GM19351 (cell line): ENCODE data around the gene PRCC.

Source experiments
- ATAC-seq: cut with Tn5 transposase; IDR thresholded peaks from one replicate; pipeline ENCODE4 v1.9.1; 2021; ENCODE audit warnings: mild to moderate bottlenecking, moderate library complexity; ENCODE audit not compliant: unreplicated experiment

Gene PRCC

GRCh38 chr1:156743367-156744302 lies 23.7 kb upstream of the PRCC start:
- ATAC-seq, result no peak

GRCh38 chr1:156744344-156744743 lies 23.0 kb upstream of the PRCC start:
- no peak for ATAC-seq

GRCh38 chr1:156744786-156745419 lies 22.4 kb upstream of the PRCC start:
- no peak for ATAC-seq

GRCh38 chr1:156745881-156746280 lies 21.5 kb upstream of the PRCC start:
- ATAC-seq, result no peak

- ATAC-seq, result no peak
These were observed 21.0 kb upstream of the PRCC start for GRCh38 chr1:156746406-156746727.

GRCh38 chr1:156746728-156747631 lies 20.4 kb upstream of the PRCC start:
- no peak for ATAC-seq

GRCh38 chr1:156747742-156748669 lies 19.3 kb upstream of the PRCC start:
- ATAC-seq, result no peak

- ATAC-seq, result no peak
These were observed 18.5 kb upstream of the PRCC start for GRCh38 chr1:156748670-156749418.

GRCh38 chr1:156749419-156750118 lies 17.8 kb upstream of the PRCC start:
- ATAC-seq, result no peak

GRCh38 chr1:156750191-156750672 lies 17.1 kb upstream of the PRCC start:
- no peak for ATAC-seq

- peak; percentile 2 for ATAC-seq
These were observed 16.5 kb upstream of the PRCC start for GRCh38 chr1:156750711-156751450.

- ATAC-seq, result no peak
These were observed 15.9 kb upstream of the PRCC start, which contains the start of gene HDGF for GRCh38 chr1:156751451-156751756. Gene HDGF (minus strand): TSS chr1:156751675. CDS start chr1:156751429, 246 bp downstream.

GRCh38 chr1:156751757-156752481 lies 15.4 kb upstream of the PRCC start:
- ATAC-seq, result peak; percentile 57

- ATAC-seq, result no peak
These were observed 14.4 kb upstream of the PRCC start for GRCh38 chr1:156752843-156753482.

GRCh38 chr1:156754219-156754618 lies 13.1 kb upstream of the PRCC start:
- ATAC-seq, result no peak

GRCh38 chr1:156755527-156755950 lies 11.8 kb upstream of the PRCC start:
- ATAC-seq, result no peak

GRCh38 chr1:156756355-156756754 lies 11.0 kb upstream of the PRCC start:
- no peak for ATAC-seq
